Neural cell (in vitro differentiated cells): ENCODE data around the gene TMEM107. TPM values are rescaled to one million over a fixed set of nuclear protein-coding genes. Genes with fewer than 3 reads are reported as not detected.
A peak's percentile ranks its signal among the peaks of the same experiment; 100 is the strongest.

ENCODE experiments used
- H2AFZ ChIP-seq: fragments of 200-600, 300-800 bp; sonication (generic), shearing (Covaris generic); 2 replicates; pipeline ENCODE4 v1.6.0; 2014; ENCODE audit warnings: low read depth, mild to moderate bottlenecking, antibody characterized with exemption, low read length, moderate library complexity
- H3F3A ChIP-seq: fragments of 200-600 bp; shearing (Covaris generic); 2 replicates; pipeline ENCODE4 v1.6.1; 2016; ENCODE audit warnings: mild to moderate bottlenecking, moderate library complexity, mixed read lengths, antibody characterized with exemption, low read length; ENCODE audit not compliant: insufficient read depth, poor library complexity, severe bottlenecking
- H3K27ac ChIP-seq: fragments of 200-600, 300-800 bp; sonication (generic), shearing (Covaris generic); 2 replicates; pipeline ENCODE4 v1.5.1; 2014; ENCODE audit warnings: mild to moderate bottlenecking, low read length, moderate library complexity
- H3K27me3 ChIP-seq: fragments of 300-800, 200-600 bp; sonication (generic), shearing (Covaris generic); 2 replicates; pipeline ENCODE4 v1.6.0; 2014; ENCODE audit warnings: mild to moderate bottlenecking, low read depth, low read length, moderate library complexity; ENCODE audit not compliant: insufficient read depth
- H3K36me3 ChIP-seq: fragments of 300-800, 200-600 bp; sonication (generic), shearing (Covaris generic); 2 replicates; pipeline ENCODE4 v1.5.1; 2014; ENCODE audit warnings: mild to moderate bottlenecking, antibody characterized with exemption, low read length, moderate library complexity; ENCODE audit not compliant: insufficient read depth
- H3K4me2 ChIP-seq: fragments of 300-800, 200-600 bp; sonication (generic), shearing (Covaris generic); 2 replicates; pipeline ENCODE4 v1.6.0; 2014; ENCODE audit warnings: mild to moderate bottlenecking, low read length
- H3K4me3 ChIP-seq: fragments of 300-800, 200-600 bp; sonication (generic), shearing (Covaris generic); 2 replicates; pipeline ENCODE4 v1.5.1; 2014; ENCODE audit warnings: mild to moderate bottlenecking, low read length, moderate library complexity
- H3K79me2 ChIP-seq: fragments of 200-600 bp; shearing (Covaris generic); replicated peaks from 2 replicates; pipeline ENCODE4 v1.6.0; 2014; ENCODE audit warnings: mild to moderate bottlenecking, low read length, moderate library complexity; ENCODE audit not compliant: insufficient read depth
- H3K9ac ChIP-seq: fragments of 300-800, 200-600 bp; sonication (generic), shearing (Covaris generic); 2 replicates; pipeline ENCODE4 v1.6.1; 2016; ENCODE audit warnings: mild to moderate bottlenecking, low read length, mixed read lengths
- H3K9me2 ChIP-seq: fragments of 200-600 bp; shearing (Covaris generic); 2 replicates; pipeline ENCODE4 v1.6.1; 2016; ENCODE audit warnings: mild to moderate bottlenecking, low read length, mixed read lengths; ENCODE audit not compliant: insufficient read depth
- H3K9me3 ChIP-seq: fragments of 200-600, 300-800 bp; sonication (generic), shearing (Covaris generic); 2 replicates; pipeline ENCODE4 v1.6.1; 2016; ENCODE audit warnings: mild to moderate bottlenecking, mixed run types, low read length, moderate library complexity, mixed read lengths
- H4K20me1 ChIP-seq: fragments of 200-600 bp; shearing (Covaris generic); 2 replicates; pipeline ENCODE4 v1.6.1; 2016; ENCODE audit warnings: mild to moderate bottlenecking, mixed run types; ENCODE audit not compliant: insufficient read depth
- CTCF ChIP-seq: fragments of 450-650 bp; IDR thresholded peaks from 2 replicates; pipeline ENCODE4 v1.5.1; 2014; ENCODE audit warnings: antibody characterized with exemption, mild to moderate bottlenecking, moderate library complexity; ENCODE audit not compliant: poor library complexity, severe bottlenecking
- EP300 ChIP-seq: fragments of 450-650 bp; conservative IDR thresholded peaks from 2 replicates; pipeline ENCODE4 v1.6.1; 2014; ENCODE audit warnings: antibody characterized with exemption, mild to moderate bottlenecking, moderate library complexity; ENCODE audit not compliant: poor library complexity, severe bottlenecking
- EZH2 ChIP-seq: fragments of 200-600, 300-800 bp; shearing (Covaris generic), sonication (generic); IDR thresholded peaks from 2 replicates; pipeline ENCODE4 v1.6.1; 2014; ENCODE audit warnings: antibody characterized with exemption, low read length, borderline replicate concordance, mild to moderate bottlenecking; ENCODE audit not compliant: insufficient read depth, poor library complexity, severe bottlenecking
- MXI1 ChIP-seq: fragments of 450-650 bp; conservative IDR thresholded peaks from 2 replicates; pipeline ENCODE4 v1.6.1; 2014; ENCODE audit warnings: antibody characterized with exemption, mild to moderate bottlenecking; ENCODE audit not compliant: poor library complexity, severe bottlenecking
- POLR2AphosphoS5 ChIP-seq: IDR thresholded peaks from 2 replicates; pipeline ENCODE4 v1.6.1; 2012
- RAD21 ChIP-seq: fragments of 450-650 bp; conservative IDR thresholded peaks from 2 replicates; pipeline ENCODE4 v1.6.1; 2014; ENCODE audit warnings: antibody characterized with exemption, mild to moderate bottlenecking, moderate library complexity
- REST ChIP-seq: IDR thresholded peaks from 2 replicates; pipeline ENCODE4 v1.6.1; 2012; ENCODE audit warnings: borderline replicate concordance
- SMC3 ChIP-seq: fragments of 450-650 bp; conservative IDR thresholded peaks from 2 replicates; pipeline ENCODE4 v1.6.1; 2014; ENCODE audit warnings: antibody characterized with exemption, mild to moderate bottlenecking, moderate library complexity; ENCODE audit not compliant: poor library complexity
- TAF1 ChIP-seq: IDR thresholded peaks from 2 replicates; pipeline ENCODE4 v1.6.1; 2012; ENCODE audit warnings: low read depth
- polyA plus RNA-seq: library from polyadenylated mRNA; depleted of rRNA; stranded (reverse); fragments of >200 nt; gene quantifications from 2 replicates; pipeline ENCODE4 v1.2.3, GENCODE V29; 2014

The TMEM107 gene
- polyA plus RNA-seq, 1 donor from 2014 or later: 31.7 TPM

GRCh38 chr17:8138672-8139371 lies 37.4 kb downstream of the TMEM107 start:
- Histone ChIP-seq H4K20me1 (no peaks in the 10 kb centered on the region), H3K9me3 (no peaks in the 10 kb centered on the region), H2AFZ (no peak overlapping the region), H3K27ac (peak overlapping the region; percentile 97), H3F3A (peaks cover 21% of the 10 kb centered on the region), H3K9ac (peak overlapping the region; percentile 84), H3K36me3 (no peaks in the 10 kb centered on the region), H3K27me3 (no peaks in the 10 kb centered on the region), H3K4me3 (peak overlapping the region; percentile 80), H3K4me2 (peak overlapping the region; percentile 96), H3K9me2 (no peaks in the 10 kb centered on the region), H3K79me2 (no peaks in the 10 kb centered on the region)
- TF ChIP-seq EZH2: no peak
- TF ChIP-seq REST: no peak
- peak; percentile 95 for TF ChIP-seq MXI1
- peak; percentile 73 for TF ChIP-seq POLR2AphosphoS5
- TF ChIP-seq EP300: peak; percentile 77
- peak; percentile 97 for TF ChIP-seq CTCF
- peak; percentile 88 for TF ChIP-seq SMC3
- no peak for TF ChIP-seq TAF1
- peak; percentile 82 for TF ChIP-seq RAD21

- TF ChIP-seq EP300: no peak
- TF ChIP-seq REST: no peak
- TF ChIP-seq MXI1: no peak
- no peak for TF ChIP-seq EZH2
- TF ChIP-seq TAF1: no peak
- TF ChIP-seq CTCF: no peak
- TF ChIP-seq SMC3: no peak
- TF ChIP-seq RAD21: no peak
- TF ChIP-seq POLR2AphosphoS5: no peak
- H3K79me2 ChIP-seq: no peaks in the 10 kb centered on the region
- H3K9me3 ChIP-seq: no peaks in the 10 kb centered on the region
- no peak overlapping the region for H2AFZ ChIP-seq
- H3F3A ChIP-seq: peaks cover 21% of the 10 kb centered on the region
- H4K20me1 ChIP-seq: no peaks in the 10 kb centered on the region
- peak overlapping the region; percentile 70 for H3K4me2 ChIP-seq
- H3K27me3 ChIP-seq: no peaks in the 10 kb centered on the region
- no peaks in the 10 kb centered on the region for H3K9me2 ChIP-seq
- H3K36me3 ChIP-seq: no peaks in the 10 kb centered on the region
- peak overlapping the region; percentile 80 for H3K4me3 ChIP-seq
- peak overlapping the region; percentile 84 for H3K9ac ChIP-seq
- peak overlapping the region; percentile 97 for H3K27ac ChIP-seq
These were observed 37.9 kb downstream of the TMEM107 start for GRCh38 chr17:8138374-8138671.
